HEK293T (cell line): Measurements from ENCODE around the gene DUOX1.

Source experiments
- ARNT ChIP-seq: fragments of 450-650 bp; IDR thresholded peaks from 2 replicates; pipeline ENCODE4 v1.6.1; 2017; ENCODE audit warnings: mild to moderate bottlenecking
- BHLHE40 ChIP-seq: fragments of 450-650 bp; IDR thresholded peaks from 2 replicates; pipeline ENCODE4 v1.6.1; 2016; ENCODE audit warnings: mild to moderate bottlenecking, moderate library complexity, borderline replicate concordance
- ELF4 ChIP-seq: fragments of 450-650 bp; IDR thresholded peaks from 2 replicates; pipeline ENCODE4 v1.6.1; 2017; ENCODE audit warnings: antibody characterized with exemption
- FOXA1 ChIP-seq: fragments of 450-650 bp; IDR thresholded peaks from 2 replicates; pipeline ENCODE4 v1.6.1; 2016; ENCODE audit warnings: mild to moderate bottlenecking
- FOXK2 ChIP-seq: fragments of 450-650 bp; IDR thresholded peaks from 2 replicates; pipeline ENCODE4 v1.6.1; 2016; ENCODE audit warnings: mild to moderate bottlenecking
- FOXM1 ChIP-seq: fragments of 450-650 bp; IDR thresholded peaks from 2 replicates; pipeline ENCODE4 v1.6.1; 2017; ENCODE audit warnings: mild to moderate bottlenecking, borderline replicate concordance
- HDGF ChIP-seq: fragments of 450-650 bp; IDR thresholded peaks from 2 replicates; pipeline ENCODE4 v1.6.1; 2017; ENCODE audit warnings: antibody characterized with exemption, borderline replicate concordance
- L3MBTL2 ChIP-seq: fragments of 450-650 bp; conservative IDR thresholded peaks from 2 replicates; pipeline ENCODE4 v1.6.1; 2016; ENCODE audit warnings: mild to moderate bottlenecking
- NFRKB ChIP-seq: fragments of 450-650 bp; IDR thresholded peaks from 2 replicates; pipeline ENCODE4 v1.6.1; 2016; ENCODE audit warnings: mild to moderate bottlenecking, moderate library complexity
- SP1 ChIP-seq: fragments of 450-650 bp; IDR thresholded peaks from 2 replicates; pipeline ENCODE4 v1.6.1; 2017
- TARDBP ChIP-seq: fragments of 450-650 bp; IDR thresholded peaks from 2 replicates; pipeline ENCODE4 v1.6.1; 2016
- TF ChIP-seq, protein P1 (sequence below): fragments of 450-650 bp; IDR thresholded peaks from 2 replicates; pipeline ENCODE4 v1.6.1; 2016

DNA sequence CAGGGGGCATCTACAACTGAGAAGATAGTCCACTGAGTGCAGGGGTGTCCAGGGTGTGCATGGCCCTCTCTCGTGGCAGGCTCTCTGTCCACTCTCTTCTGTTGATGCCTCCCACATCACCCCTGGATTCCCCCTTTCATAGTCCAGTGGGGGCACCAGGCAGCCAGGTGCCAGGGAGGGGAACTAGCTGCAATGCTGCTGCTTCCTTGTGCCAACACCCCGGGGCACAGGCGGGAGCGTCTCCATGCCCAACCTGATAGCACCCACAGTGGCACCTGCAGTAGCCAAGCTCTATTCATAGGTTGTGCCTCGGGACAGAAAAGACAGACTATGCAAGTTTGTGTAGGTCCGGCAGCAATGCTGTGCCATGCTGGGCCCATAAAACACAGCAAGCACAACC, 27.6 kb upstream of the DUOX1 start:
- no peak for TF ChIP-seq FOXA1
- no peak for TF ChIP-seq TARDBP
- TF ChIP-seq BHLHE40: no peak
- no peak for TF ChIP-seq ELF4
- no peak for TF ChIP-seq FOXM1
- TF ChIP-seq FOXK2: no peak
- TF ChIP-seq ARNT: no peak
- TF ChIP-seq SP1: no peak
- no peak for TF ChIP-seq HDGF
- TF ChIP-seq, protein P1, sequence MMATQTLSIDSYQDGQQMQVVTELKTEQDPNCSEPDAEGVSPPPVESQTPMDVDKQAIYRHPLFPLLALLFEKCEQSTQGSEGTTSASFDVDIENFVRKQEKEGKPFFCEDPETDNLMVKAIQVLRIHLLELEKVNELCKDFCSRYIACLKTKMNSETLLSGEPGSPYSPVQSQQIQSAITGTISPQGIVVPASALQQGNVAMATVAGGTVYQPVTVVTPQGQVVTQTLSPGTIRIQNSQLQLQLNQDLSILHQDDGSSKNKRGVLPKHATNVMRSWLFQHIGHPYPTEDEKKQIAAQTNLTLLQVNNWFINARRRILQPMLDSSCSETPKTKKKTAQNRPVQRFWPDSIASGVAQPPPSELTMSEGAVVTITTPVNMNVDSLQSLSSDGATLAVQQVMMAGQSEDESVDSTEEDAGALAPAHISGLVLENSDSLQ: no peak
- TF ChIP-seq NFRKB: no peak
- TF ChIP-seq L3MBTL2: no peak
